Activated naive CD4-positive, alpha-beta T cell treated with anti-CD3 and anti-CD28 coated beads, Interleukin-2, amount 10 ng/mL, durations not matched to agents 7 days and 5 days (primary cell): Measurements from ENCODE around the gene ENKD1.
"Not testable (repeated sequence)": the region's sequence is repeated elsewhere in the genome, so short reads cannot be mapped to it uniquely, and the experiment has no call there.

ENCODE experiments used
- CTCF ChIA-PET: fragments of 350-600 bp; sonication (Branson Sonifier 250); formaldehyde crosslinking; loops from one replicate; lab custom pipeline; 2021; ENCODE audit warnings: antibody characterized with exemption; lab: Charles Lee
- DNase-seq: peaks from one replicate; pipeline ENCODE4 v3.0.0-alpha.2; 2020
- H3K27ac Mint-ChIP-seq: one replicate; pipeline ENCODE4 v1.8.0; 2021; ENCODE audit warnings: mild to moderate bottlenecking, moderate library complexity, mixed read lengths
- H3K27me3 Mint-ChIP-seq: one replicate; pipeline ENCODE4 v1.8.0; 2021; ENCODE audit warnings: mild to moderate bottlenecking, mixed read lengths
- H3K36me3 Mint-ChIP-seq: one replicate; pipeline ENCODE4 v1.8.0; 2021; ENCODE audit warnings: mixed read lengths
- H3K4me1 Mint-ChIP-seq: one replicate; pipeline ENCODE4 v1.8.0; 2021; ENCODE audit warnings: mixed read lengths
- H3K4me3 Mint-ChIP-seq: one replicate; pipeline ENCODE4 v1.8.0; 2021; ENCODE audit warnings: mild to moderate bottlenecking, moderate library complexity, mixed read lengths
- H3K9me3 Mint-ChIP-seq: one replicate; pipeline ENCODE4 v1.8.0; 2021; ENCODE audit warnings: mixed read lengths

ENKD1 gene

GRCh38 chr16:67697422-67698185 is 31.1 kb upstream of the ENKD1 start:
- DNase-seq = no peak
- Mint-ChIP-seq H3K9me3 (no peaks in the 10 kb centered on the region), H3K27ac (peak overlapping the region; percentile 38), H3K4me3 (no peak overlapping the region), H3K4me1 (peaks cover 6% of the 10 kb centered on the region), H3K36me3 (peaks cover 9% of the 10 kb centered on the region), H3K27me3 (no peaks in the 10 kb centered on the region)
- CTCF ChIA-PET = no interaction called here

- Mint-ChIP-seq H3K36me3 (peaks cover 9% of the 10 kb centered on the region), H3K27ac (no peak overlapping the region), H3K4me1 (peaks cover 9% of the 10 kb centered on the region), H3K9me3 (no peaks in the 10 kb centered on the region), H3K4me3 (no peak overlapping the region), H3K27me3 (no peaks in the 10 kb centered on the region)
- no peak for DNase-seq
- CTCF ChIA-PET = no interaction called here
Measured at GRCh38 chr16:67694611-67695010, 28.1 kb upstream of the ENKD1 start.

GRCh38 chr16:67693517-67694285 is 27.2 kb upstream of the ENKD1 start:
- H3K36me3 Mint-ChIP-seq, H3K9me3 Mint-ChIP-seq, DNase-seq, H3K4me1 Mint-ChIP-seq, H3K27ac Mint-ChIP-seq, H3K27me3 Mint-ChIP-seq, H3K4me3 Mint-ChIP-seq: not testable (repeated sequence)
- CTCF ChIA-PET = interaction anchor here (0.6 to 1.0 kb wide), 2 partner anchors 172 to 190 kb away, joined by 3 to 4 read pairs; no protein-coding TSS in a partner anchor

GRCh38 chr16:67685388-67686112 is 19.0 kb upstream of the ENKD1 start:
- H3K9me3 Mint-ChIP-seq = no peaks in the 10 kb centered on the region
- no peaks in the 10 kb centered on the region for H3K27me3 Mint-ChIP-seq
- peaks cover 20% of the 10 kb centered on the region for H3K4me1 Mint-ChIP-seq
- peak overlapping the region; percentile 87 for H3K27ac Mint-ChIP-seq
- no peak for DNase-seq
- no peak overlapping the region for H3K4me3 Mint-ChIP-seq
- CTCF ChIA-PET = interaction anchor here (1.0 kb wide), 1 partner anchor 13 kb away, joined by 3 read pairs; no protein-coding TSS in a partner anchor
- H3K36me3 Mint-ChIP-seq = peaks cover 16% of the 10 kb centered on the region

GRCh38 chr16:67683767-67684166 is 17.2 kb upstream of the ENKD1 start:
- CTCF ChIA-PET = interaction anchor here (1.0 kb wide), 1 partner anchor 13 kb away, joined by 3 read pairs; no protein-coding TSS in a partner anchor
- H3K4me3 Mint-ChIP-seq = no peak overlapping the region
- H3K4me1 Mint-ChIP-seq = peaks cover 20% of the 10 kb centered on the region
- H3K27me3 Mint-ChIP-seq = no peaks in the 10 kb centered on the region
- no peak for DNase-seq
- H3K27ac Mint-ChIP-seq = peak overlapping the region; percentile 47
- H3K9me3 Mint-ChIP-seq = no peaks in the 10 kb centered on the region
- H3K36me3 Mint-ChIP-seq = peaks cover 16% of the 10 kb centered on the region

- CTCF ChIA-PET = interaction anchor here (0.9 to 1.3 kb wide), 3 partner anchors 12 to 203 kb away, joined by 3 to 4 read pairs (median 4); no protein-coding TSS in a partner anchor
- H3K4me3 Mint-ChIP-seq = no peak overlapping the region
- peak overlapping the region; percentile 54 for H3K27ac Mint-ChIP-seq
- H3K4me1 Mint-ChIP-seq = peaks cover 10% of the 10 kb centered on the region
- peaks cover 16% of the 10 kb centered on the region for H3K36me3 Mint-ChIP-seq
- no peaks in the 10 kb centered on the region for H3K9me3 Mint-ChIP-seq
- H3K27me3 Mint-ChIP-seq = no peaks in the 10 kb centered on the region
- DNase-seq = no peak
Measured at GRCh38 chr16:67679935-67680897, 13.7 kb upstream of the ENKD1 start.

GRCh38 chr16:67678354-67679023 is 11.9 kb upstream of the ENKD1 start:
- H3K9me3 Mint-ChIP-seq = no peaks in the 10 kb centered on the region
- peaks cover 9% of the 10 kb centered on the region for H3K36me3 Mint-ChIP-seq
- no peak for DNase-seq
- no peaks in the 10 kb centered on the region for H3K4me1 Mint-ChIP-seq
- no peak overlapping the region for H3K4me3 Mint-ChIP-seq
- no peak overlapping the region for H3K27ac Mint-ChIP-seq
- CTCF ChIA-PET = no interaction called here
- H3K27me3 Mint-ChIP-seq = no peaks in the 10 kb centered on the region

- no peak for DNase-seq
- no peaks in the 10 kb centered on the region for H3K27me3 Mint-ChIP-seq
- no peaks in the 10 kb centered on the region for H3K9me3 Mint-ChIP-seq
- no peaks in the 10 kb centered on the region for H3K4me1 Mint-ChIP-seq
- CTCF ChIA-PET = no interaction called here
- H3K36me3 Mint-ChIP-seq = peaks cover 7% of the 10 kb centered on the region
- H3K27ac Mint-ChIP-seq = no peak overlapping the region
- H3K4me3 Mint-ChIP-seq = no peak overlapping the region
Measured at GRCh38 chr16:67677712-67678111, 11.2 kb upstream of the ENKD1 start.

GRCh38 chr16:67676939-67677338 is 10.4 kb upstream of the ENKD1 start:
- H3K4me1 Mint-ChIP-seq = peaks cover 4% of the 10 kb centered on the region
- DNase-seq = no peak
- H3K27me3 Mint-ChIP-seq = no peaks in the 10 kb centered on the region
- H3K27ac Mint-ChIP-seq = no peak overlapping the region
- H3K4me3 Mint-ChIP-seq = no peak overlapping the region
- CTCF ChIA-PET = interaction anchor here (0.7 to 1.3 kb wide), 3 partner anchors 9 to 140 kb away, joined by 3 to 6 read pairs (median 5); no protein-coding TSS in a partner anchor
- no peaks in the 10 kb centered on the region for H3K9me3 Mint-ChIP-seq
- H3K36me3 Mint-ChIP-seq = peaks cover 5% of the 10 kb centered on the region

- CTCF ChIA-PET = interaction anchor here (0.7 to 1.3 kb wide), 3 partner anchors 8 to 140 kb away, joined by 3 to 6 read pairs (median 5); no protein-coding TSS in a partner anchor
- H3K27ac Mint-ChIP-seq = no peak overlapping the region
- H3K27me3 Mint-ChIP-seq = no peaks in the 10 kb centered on the region
- no peak overlapping the region for H3K4me3 Mint-ChIP-seq
- peaks cover 5% of the 10 kb centered on the region for H3K36me3 Mint-ChIP-seq
- DNase-seq = no peak
- H3K9me3 Mint-ChIP-seq = no peaks in the 10 kb centered on the region
- peaks cover 4% of the 10 kb centered on the region for H3K4me1 Mint-ChIP-seq
Measured at GRCh38 chr16:67676516-67676915, 10.0 kb upstream of the ENKD1 start.

- no peaks in the 10 kb centered on the region for H3K27me3 Mint-ChIP-seq
- no peaks in the 10 kb centered on the region for H3K9me3 Mint-ChIP-seq
- peaks cover 4% of the 10 kb centered on the region for H3K4me1 Mint-ChIP-seq
- H3K36me3 Mint-ChIP-seq = peaks cover 5% of the 10 kb centered on the region
- H3K27ac Mint-ChIP-seq = no peak overlapping the region
- no peak for DNase-seq
- H3K4me3 Mint-ChIP-seq = no peak overlapping the region
- CTCF ChIA-PET = interaction anchor here (0.6 to 1.3 kb wide), 3 partner anchors 8 to 141 kb away, joined by 3 to 6 read pairs (median 5); no protein-coding TSS in a partner anchor
Measured at GRCh38 chr16:67675999-67676398, 9.4 kb upstream of the ENKD1 start.

- Mint-ChIP-seq H3K27me3 (no peaks in the 10 kb centered on the region), H3K27ac (no peak overlapping the region), H3K4me1 (peaks cover 4% of the 10 kb centered on the region), H3K36me3 (peaks cover 5% of the 10 kb centered on the region), H3K9me3 (no peaks in the 10 kb centered on the region), H3K4me3 (no peak overlapping the region)
- CTCF ChIA-PET = interaction anchor here (0.6 kb wide), 1 partner anchor 141 kb away, joined by 3 read pairs; no protein-coding TSS in a partner anchor
- no peak for DNase-seq
Measured at GRCh38 chr16:67675579-67675935, 9.0 kb upstream of the ENKD1 start.
